Activated T-cell treated with anti-CD3 and anti-CD28 coated beads for 24 hours (primary cell): ENCODE measurements around the gene ELFN2.
"Not testable (repeated sequence)": the region's sequence is repeated elsewhere in the genome, so short reads cannot be mapped to it uniquely, and the experiment has no call there.

ENCODE experiments used
- DNase-seq: peaks from one replicate; pipeline ENCODE4 v3.0.0-alpha.2; 2020; ENCODE audit warnings: low read depth

The ELFN2 gene

GRCh38 chr22:37334461-37334858 is 92.8 kb downstream of the ELFN2 start:
- no peak for DNase-seq

GRCh38 chr22:37333724-37334460 is 93.4 kb downstream of the ELFN2 start:
- DNase-seq: no peak

DNA sequence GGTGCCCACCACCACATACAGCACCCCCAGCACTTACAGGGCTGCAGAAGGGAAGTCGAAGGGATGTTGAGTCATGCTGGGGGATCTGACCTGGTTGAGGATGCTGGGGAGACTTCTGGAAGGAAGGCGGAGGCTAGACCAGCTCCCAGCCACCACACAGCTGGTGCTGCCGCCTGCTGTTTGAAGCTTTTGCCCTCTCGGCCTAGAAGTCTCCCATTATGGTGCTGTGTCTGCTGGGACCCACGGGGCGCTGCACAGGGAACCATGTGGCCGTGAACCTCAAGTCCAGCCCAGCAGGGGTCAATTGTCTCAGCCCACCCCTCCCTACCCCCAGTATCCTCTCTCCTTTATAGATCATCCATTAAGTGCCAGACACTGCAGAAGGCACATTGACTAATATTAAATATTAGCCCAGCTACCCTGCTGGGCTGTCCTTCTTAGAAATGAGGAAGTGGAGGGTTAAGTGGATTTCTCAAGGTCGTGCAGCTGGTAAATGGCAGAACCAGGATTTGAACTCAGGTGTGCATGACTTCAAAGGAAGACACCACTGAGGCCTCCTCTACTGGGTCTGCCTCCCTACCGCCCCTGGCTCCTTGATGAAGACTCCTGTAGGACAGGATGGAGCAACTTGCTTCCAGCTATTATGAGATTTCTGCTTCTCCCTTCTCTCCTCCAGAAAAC is 95.3 kb downstream of the ELFN2 start:
- DNase-seq: no peak

DNA sequence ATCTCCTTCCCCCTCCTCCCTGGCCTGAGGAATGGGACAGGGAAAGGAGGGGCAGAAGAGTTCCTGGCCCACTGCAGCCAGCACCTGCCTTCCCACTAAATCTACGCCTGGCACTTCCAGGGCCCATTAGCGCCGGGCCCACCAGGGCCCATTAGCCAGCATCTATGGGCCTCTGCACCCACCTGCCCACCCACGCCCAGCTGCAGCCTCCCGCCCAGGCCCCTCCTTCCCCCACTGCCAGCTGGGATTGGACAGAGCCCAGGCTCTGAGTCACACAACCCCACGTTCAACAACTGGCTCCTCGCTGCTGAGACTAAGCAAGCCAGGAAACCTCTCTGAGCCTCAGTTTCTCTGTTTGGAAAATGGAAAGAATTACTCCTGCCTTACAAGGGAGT is 96.2 kb downstream of the ELFN2 start:
- no peak for DNase-seq

DNA sequence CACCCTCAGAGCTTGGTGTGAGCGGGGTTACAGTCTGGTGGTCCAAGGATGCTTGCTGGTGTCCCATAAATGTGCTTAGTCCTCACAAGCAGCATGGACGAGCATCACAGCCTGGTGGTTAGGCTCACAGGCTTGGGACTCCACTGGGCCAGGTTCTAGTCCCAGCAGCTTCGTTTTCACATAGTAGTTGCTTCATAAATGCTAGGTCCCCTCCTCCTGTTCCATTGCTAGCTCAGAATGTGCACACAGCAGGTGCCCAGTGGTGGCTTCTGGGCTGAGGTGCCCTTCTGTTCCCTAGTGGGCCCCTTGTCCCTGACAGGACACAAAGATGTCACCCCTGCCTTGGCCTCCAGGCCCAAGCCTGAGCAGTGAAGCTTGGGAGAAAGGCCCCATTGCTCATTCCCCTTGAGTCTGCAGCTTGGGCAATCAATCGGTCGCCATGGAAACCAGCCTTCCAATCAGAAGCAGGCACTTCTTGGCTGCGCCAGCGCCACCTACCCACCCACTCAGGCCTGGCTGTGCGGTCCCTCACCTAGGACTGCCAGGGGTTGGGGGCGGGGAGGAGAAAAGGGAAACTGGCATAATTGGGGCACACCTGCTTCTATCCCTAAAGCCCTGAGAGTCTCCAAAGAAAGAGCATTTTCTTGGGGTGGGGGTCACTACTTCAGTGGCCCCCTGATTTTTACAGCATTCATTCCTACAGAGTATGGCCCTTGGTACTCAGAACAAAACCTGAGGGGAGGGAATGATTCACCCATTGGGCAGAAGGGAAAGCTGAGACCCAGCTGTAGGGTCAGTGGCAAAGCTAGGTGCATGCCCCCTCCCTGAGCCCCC is 96.9 kb downstream of the ELFN2 start:
- DNase-seq: no peak

- no peak for DNase-seq
Measured at GRCh38 chr22:37329238-37330140, 97.8 kb downstream of the ELFN2 start.

GRCh38 chr22:37328538-37329237 is 98.6 kb downstream of the ELFN2 start:
- not testable (repeated sequence) for DNase-seq

DNA sequence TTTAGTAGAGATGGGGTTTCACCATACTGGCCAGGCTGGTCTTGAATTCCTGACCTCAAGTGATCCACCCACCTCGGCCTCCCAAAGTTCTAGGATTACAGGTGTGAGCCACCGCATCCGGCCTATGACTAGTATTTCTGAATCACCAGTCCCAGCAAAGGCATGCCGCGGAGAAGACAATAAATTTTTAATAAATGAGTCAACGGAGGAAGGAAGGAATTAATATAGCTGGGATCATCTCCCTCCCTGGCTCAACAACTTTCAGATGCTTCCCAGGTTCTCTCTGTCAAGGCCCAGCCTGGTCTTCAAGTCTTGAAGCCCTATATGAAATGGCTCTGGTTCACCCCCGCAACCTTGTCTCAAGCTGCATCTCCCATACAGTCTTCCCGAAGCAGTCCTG is 99.3 kb downstream of the ELFN2 start:
- no peak for DNase-seq

DNA sequence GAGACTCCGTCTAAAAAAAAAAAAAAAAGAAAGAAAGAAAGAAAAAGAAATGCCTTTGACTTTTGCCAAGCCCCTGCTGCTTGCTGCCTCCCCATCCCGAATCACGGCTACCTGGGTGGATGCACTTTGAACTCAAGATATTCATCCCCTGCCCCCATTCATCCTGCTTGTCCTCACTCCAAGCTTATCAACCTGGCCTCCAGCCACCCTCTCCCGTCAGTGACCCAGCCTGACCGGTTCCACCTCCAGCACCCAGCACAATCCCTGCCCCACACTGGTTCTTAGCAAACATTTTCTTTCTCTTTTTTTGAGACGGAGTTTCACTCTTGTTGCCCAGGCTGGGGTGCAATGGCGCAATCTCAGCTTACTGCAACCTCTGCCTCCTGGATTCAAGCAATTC is 100.6 kb downstream of the ELFN2 start:
- DNase-seq: no peak

- DNase-seq: no peak
Measured at GRCh38 chr22:37325039-37325395, 102.3 kb downstream of the ELFN2 start.

DNA sequence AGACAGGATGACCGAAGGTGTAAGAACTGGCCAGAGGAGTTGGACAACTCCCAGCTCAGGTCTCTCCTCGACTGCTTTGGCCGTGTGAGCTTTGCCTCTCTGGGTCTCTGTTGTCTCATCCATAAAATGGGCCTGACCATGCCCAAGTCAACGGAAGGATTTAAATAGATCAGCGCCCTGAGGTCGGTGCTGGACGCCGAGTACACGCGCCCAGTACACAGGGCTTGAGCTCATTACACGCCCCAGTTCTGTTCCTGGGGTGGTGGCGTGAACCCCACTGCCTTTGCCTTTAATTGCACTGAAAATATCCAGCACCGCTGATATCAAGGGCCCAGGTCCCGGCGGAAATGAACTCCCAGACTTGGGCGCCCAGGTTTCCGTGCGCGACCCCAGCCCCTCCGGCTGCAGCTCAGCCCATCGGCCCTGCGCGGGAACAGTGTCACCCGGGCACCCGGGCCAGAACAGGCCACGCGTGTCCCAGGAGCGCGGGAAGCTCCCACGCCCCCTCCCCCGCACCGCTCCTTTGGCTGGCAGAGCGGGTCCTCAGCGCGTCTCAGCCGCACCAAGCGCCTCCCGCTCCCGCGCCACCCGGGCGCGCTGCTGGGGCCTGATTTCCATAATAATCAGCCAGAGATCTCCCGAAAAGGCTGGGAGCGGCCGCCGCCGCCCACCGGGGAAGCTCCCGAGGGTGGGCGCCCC is 102.8 kb downstream of the ELFN2 start:
- DNase-seq: no peak

DNA sequence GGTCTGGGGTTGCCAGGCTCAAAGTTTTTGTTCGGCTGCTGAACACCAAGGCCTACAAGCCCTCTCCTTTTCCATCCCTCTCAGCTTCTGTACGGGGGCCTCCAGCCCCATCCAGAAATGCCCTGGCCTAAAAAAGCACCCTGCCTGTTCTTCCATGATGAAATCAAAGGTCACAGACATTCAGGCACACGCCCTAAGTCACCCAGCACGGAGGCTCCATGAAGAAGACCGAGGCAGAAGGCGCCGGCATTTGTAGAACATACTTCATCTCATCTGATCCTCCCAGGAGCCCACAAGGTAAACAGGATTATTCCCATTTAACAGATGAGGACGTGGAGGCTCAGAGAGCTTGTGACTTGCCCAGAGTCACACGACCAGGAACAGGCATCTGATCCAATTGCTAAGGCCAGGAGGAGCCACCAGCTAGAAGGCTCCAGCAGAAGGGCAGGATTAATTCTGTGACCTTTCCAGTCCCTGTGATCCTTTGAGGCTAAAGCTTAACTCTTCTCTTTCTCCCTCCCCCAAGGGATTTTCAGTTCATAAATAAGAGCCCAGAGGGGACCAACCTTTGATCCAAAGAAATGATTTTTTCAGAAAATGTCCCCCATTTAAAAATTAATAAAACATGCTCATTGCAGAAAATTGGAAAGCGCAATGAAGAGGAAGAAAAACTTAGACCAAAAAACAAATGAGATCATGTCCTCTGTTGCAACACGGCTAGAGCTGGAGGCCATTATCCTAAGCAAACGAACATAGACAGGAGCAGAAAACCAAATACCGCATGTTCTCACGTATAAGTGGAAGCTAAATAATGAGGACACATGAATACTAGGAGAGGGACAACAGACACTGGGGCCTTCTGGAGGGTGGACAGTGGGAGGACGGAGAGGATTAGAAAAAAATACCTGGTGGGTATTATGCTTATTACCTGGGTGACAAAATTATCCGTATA is 106.3 kb downstream of the ELFN2 start:
- no peak for DNase-seq

DNA sequence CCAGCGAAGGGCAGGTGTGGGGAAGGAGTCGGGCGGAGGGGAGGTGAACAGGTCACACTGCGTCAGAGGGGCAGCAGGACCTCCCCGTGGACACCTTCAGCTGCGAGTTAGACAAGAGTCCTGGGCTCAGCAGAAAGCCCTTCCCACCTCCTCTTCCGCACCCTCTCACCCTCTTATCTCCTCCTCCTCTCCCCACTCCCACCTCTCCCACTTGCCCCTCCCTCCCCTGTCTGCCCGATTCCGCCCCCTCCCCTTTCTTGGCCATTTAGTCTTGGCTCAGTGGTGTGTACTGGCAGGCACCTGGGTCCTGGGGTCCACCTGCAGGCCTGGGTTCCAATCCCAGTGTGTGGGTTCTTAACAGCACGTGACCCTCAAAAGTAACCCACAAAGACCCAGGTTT is 107.8 kb downstream of the ELFN2 start:
- DNase-seq: no peak

- no peak for DNase-seq
Measured at GRCh38 chr22:37318364-37319109, 108.7 kb downstream of the ELFN2 start.
